ENCODE data around the gene CBX8.
"Not testable (repeated sequence)": the region's sequence is repeated elsewhere in the genome, so short reads cannot be mapped to it uniquely, and the experiment has no call there.

- TF ChIP-seq CTCF, POLR2A (IDR thresholded peaks at IDR 0.05): not testable (repeated sequence)
Measured at GRCh38 chr17:79772726-79773125, 24.2 kb downstream of the CBX8 start.
